ENCODE results near the gene FBXL17.

GRCh38 chr5:107840592-107840991 is 541.3 kb downstream of the FBXL17 start:
- TF ChIP-seq EZH2 (IDR thresholded peaks at IDR 0.05; ENCODE audit: borderline replicate concordance, insufficient read depth, low read depth, low read length, poor library complexity, severe bottlenecking) (no peak), CTCF (IDR thresholded peaks at IDR 0.05) (no peak)
